Measurements from ENCODE around the gene WNT8B. TPM values are rescaled to one million over a fixed set of nuclear protein-coding genes. Genes with fewer than 3 reads are reported as not detected.

WNT8B gene
- total RNA-seq, 4 donors from 2014 or later: not detected

- no peaks in the 10 kb centered on the region for H3K4me1 ChIP-seq
- DNase-seq: no peak
- no peaks in the 10 kb centered on the region for H3K36me3 ChIP-seq
- TF ChIP-seq POLR2A (IDR thresholded peaks at IDR 0.05) (no peak), CTCF (IDR thresholded peaks at IDR 0.05) (no peak)
- H3K27me3 ChIP-seq: no peaks in the 10 kb centered on the region
- no peaks in the 10 kb centered on the region for H3K9me3 ChIP-seq
- H3K4me3 ChIP-seq: no peak overlapping the region
- H3K27ac ChIP-seq: no peak overlapping the region
These were observed 26.6 kb upstream of the WNT8B start for GRCh38 chr10:100436255-100436654.

DNA sequence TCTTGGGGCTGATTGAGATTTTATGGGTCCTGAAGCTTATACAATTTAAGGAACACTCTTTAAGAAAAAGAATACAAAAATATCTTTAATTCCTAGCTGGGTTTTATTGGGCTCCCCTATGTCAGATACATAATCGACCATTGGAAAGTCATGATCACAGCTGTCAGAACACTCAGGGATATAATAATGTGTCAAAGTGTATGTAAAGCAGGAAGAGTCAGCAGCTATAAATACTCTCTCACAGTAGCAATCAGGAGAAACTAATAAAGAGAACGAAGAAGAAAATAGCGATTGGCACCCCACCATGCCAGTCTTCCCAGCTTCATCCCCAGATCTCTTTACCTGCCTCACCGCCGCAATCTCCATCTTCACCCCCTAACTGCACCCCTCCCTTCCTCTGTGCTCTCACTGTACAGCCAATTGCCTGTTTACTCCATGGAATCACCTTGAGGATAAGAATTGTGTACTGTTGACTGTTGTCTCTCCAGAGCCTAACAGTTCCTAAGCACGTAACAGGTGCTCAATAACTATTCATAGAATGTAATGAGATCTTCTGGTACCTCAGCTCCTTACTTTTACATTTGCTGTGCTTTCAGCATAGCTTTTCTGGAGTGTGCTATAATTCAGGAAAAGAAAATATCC is 24.0 kb upstream of the WNT8B start:
- H3K27me3 ChIP-seq: no peaks in the 10 kb centered on the region
- no peak for TF ChIP-seq CTCF (IDR thresholded peaks at IDR 0.05)
- DNase-seq: no peak
- H3K36me3 ChIP-seq: no peaks in the 10 kb centered on the region
- H3K9me3 ChIP-seq: no peaks in the 10 kb centered on the region
- H3K4me3 ChIP-seq: no peak overlapping the region
- no peak overlapping the region for H3K27ac ChIP-seq
- H3K4me1 ChIP-seq: no peaks in the 10 kb centered on the region

GRCh38 chr10:100442548-100442947 is 20.3 kb upstream of the WNT8B start:
- H3K9me3 ChIP-seq: no peaks in the 10 kb centered on the region
- no peaks in the 10 kb centered on the region for H3K36me3 ChIP-seq
- H3K4me3 ChIP-seq: no peak overlapping the region
- no peak overlapping the region for H3K27ac ChIP-seq
- TF ChIP-seq POLR2A (IDR thresholded peaks at IDR 0.05) (no peak), CTCF (IDR thresholded peaks at IDR 0.05) (no peak)
- H3K4me1 ChIP-seq: no peaks in the 10 kb centered on the region
- no peaks in the 10 kb centered on the region for H3K27me3 ChIP-seq
- no peak for DNase-seq

DNA sequence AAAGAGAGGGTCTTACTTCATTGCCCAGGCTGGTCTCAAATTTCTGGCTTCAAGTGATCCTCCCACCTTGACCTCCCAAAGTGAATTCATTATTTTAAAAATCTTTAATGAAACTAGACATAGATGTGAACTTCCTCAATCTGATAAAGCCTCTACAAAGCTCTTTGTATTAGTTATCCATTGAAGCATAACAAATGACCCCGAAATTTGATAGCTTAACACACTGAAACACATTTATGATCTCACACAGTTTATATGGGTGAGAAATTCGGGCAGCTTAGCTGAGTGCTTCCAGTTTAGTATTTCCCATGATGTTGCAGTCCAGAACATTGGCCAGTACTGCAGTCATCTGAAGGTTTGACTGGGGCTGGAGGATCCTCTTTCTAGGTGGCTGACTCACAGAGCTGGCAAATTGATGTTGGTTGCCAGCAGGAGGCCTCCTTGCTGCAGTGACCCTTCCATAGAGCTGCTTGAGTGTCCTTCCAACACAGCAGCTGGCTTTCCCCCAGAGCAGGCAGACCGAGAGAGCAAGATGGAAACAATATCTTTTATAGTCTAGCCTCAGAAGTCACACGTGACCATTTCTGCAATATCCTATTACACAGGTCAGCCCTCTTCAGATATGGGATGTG is 16.6 kb upstream of the WNT8B start:
- no peak for DNase-seq

GRCh38 chr10:100447663-100448062 is 15.1 kb upstream of the WNT8B start:
- no peaks in the 10 kb centered on the region for H3K9me3 ChIP-seq
- no peak for TF ChIP-seq CTCF (IDR thresholded peaks at IDR 0.05)
- no peak for TF ChIP-seq POLR2A (IDR thresholded peaks at IDR 0.05)
- no peaks in the 10 kb centered on the region for H3K36me3 ChIP-seq
- no peaks in the 10 kb centered on the region for H3K4me1 ChIP-seq
- no peaks in the 10 kb centered on the region for H3K27me3 ChIP-seq
- DNase-seq: no peak
- H3K4me3 ChIP-seq: no peak overlapping the region
- no peak overlapping the region for H3K27ac ChIP-seq

More for the DNA sequence above, 16.6 kb upstream of the WNT8B start:
- no peaks in the 10 kb centered on the region for H3K27me3 ChIP-seq
- no peaks in the 10 kb centered on the region for H3K36me3 ChIP-seq
- TF ChIP-seq POLR2A (IDR thresholded peaks at IDR 0.05) (no peak), CTCF (IDR thresholded peaks at IDR 0.05) (no peak)
- no peak overlapping the region for H3K27ac ChIP-seq
- H3K4me1 ChIP-seq: no peaks in the 10 kb centered on the region
- H3K4me3 ChIP-seq: no peak overlapping the region
- H3K9me3 ChIP-seq: no peaks in the 10 kb centered on the region
